Suprapubic skin (tissue), 3 donors: ENCODE data around the gene HMGB4.

Experiments
- POLR2A ChIP-seq, 2 donors: fragments of 450-650 bp; IDR thresholded peaks; one replicate each; pipeline ENCODE4 v1.6.1; 2017; ENCODE audit warnings: antibody characterized with exemption in 2 of 2, mild to moderate bottlenecking in 2 of 2, moderate library complexity in 2 of 2
- TF ChIP-seq, protein P1 (sequence below), 2 donors: fragments of 200-600 bp in 1 of 2; fragments of 450-650 bp in 1 of 2; sonication (generic) in 1 of 2; IDR thresholded peaks; one replicate each; pipeline ENCODE4 v1.5.1; 2016 to 2019; ENCODE audit warnings: antibody characterized with exemption in 2 of 2, mild to moderate bottlenecking in 1 of 2, moderate library complexity in 1 of 2

DNA sequence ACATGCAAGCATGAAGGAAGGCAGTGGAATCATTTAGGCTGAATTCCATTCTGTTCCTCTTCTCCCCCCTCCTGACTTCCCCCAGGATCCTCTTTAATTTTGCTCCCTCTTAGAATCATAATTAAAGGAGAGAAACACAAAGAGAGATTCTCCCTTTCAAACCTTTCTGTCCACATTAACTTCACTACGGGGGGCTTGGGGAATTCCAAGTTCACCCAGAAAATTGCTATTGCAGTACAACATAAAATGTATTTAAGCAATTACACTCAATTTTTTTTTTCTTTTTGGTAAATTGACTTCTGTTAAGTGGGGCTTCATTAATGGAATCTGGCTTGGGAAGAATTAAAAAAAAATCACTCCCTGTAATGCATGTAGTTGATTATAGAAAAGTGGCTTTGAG, 13.4 kb upstream of the HMGB4 start:
- TF ChIP-seq, protein P1, sequence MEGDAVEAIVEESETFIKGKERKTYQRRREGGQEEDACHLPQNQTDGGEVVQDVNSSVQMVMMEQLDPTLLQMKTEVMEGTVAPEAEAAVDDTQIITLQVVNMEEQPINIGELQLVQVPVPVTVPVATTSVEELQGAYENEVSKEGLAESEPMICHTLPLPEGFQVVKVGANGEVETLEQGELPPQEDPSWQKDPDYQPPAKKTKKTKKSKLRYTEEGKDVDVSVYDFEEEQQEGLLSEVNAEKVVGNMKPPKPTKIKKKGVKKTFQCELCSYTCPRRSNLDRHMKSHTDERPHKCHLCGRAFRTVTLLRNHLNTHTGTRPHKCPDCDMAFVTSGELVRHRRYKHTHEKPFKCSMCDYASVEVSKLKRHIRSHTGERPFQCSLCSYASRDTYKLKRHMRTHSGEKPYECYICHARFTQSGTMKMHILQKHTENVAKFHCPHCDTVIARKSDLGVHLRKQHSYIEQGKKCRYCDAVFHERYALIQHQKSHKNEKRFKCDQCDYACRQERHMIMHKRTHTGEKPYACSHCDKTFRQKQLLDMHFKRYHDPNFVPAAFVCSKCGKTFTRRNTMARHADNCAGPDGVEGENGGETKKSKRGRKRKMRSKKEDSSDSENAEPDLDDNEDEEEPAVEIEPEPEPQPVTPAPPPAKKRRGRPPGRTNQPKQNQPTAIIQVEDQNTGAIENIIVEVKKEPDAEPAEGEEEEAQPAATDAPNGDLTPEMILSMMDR (IDR thresholded peaks at IDR 0.05) = no peak
- TF ChIP-seq POLR2A (IDR thresholded peaks at IDR 0.05) = no peak
